ENCODE results near the gene MDFIC.

GRCh38 chr7:114944745-114945625, 23.1 kb downstream of the MDFIC start:
- TF ChIP-seq YY1 (IDR thresholded peaks at IDR 0.05; ENCODE audit: insufficient read depth, insufficient read length): no peak
- no peak for TF ChIP-seq SUZ12 (IDR thresholded peaks at IDR 0.05; ENCODE audit: extremely low read depth, insufficient read depth, insufficient read length)
- TF ChIP-seq ZNF274 (IDR thresholded peaks at IDR 0.05; ENCODE audit: low read depth, low read length): no peak
